Activated CD4-positive, alpha-beta T cell treated with anti-CD3 and anti-CD28 coated beads for 24 hours (primary cell): ENCODE results near the gene MBOAT7.
"Not testable (repeated sequence)": the region's sequence is repeated elsewhere in the genome, so short reads cannot be mapped to it uniquely, and the experiment has no call there.

Experiments
- DNase-seq, 2 donors: peaks; one replicate each; pipeline ENCODE4 v3.0.0-alpha.2; 2020; ENCODE audit warnings: low read depth in 2 of 2

Gene MBOAT7

DNA sequence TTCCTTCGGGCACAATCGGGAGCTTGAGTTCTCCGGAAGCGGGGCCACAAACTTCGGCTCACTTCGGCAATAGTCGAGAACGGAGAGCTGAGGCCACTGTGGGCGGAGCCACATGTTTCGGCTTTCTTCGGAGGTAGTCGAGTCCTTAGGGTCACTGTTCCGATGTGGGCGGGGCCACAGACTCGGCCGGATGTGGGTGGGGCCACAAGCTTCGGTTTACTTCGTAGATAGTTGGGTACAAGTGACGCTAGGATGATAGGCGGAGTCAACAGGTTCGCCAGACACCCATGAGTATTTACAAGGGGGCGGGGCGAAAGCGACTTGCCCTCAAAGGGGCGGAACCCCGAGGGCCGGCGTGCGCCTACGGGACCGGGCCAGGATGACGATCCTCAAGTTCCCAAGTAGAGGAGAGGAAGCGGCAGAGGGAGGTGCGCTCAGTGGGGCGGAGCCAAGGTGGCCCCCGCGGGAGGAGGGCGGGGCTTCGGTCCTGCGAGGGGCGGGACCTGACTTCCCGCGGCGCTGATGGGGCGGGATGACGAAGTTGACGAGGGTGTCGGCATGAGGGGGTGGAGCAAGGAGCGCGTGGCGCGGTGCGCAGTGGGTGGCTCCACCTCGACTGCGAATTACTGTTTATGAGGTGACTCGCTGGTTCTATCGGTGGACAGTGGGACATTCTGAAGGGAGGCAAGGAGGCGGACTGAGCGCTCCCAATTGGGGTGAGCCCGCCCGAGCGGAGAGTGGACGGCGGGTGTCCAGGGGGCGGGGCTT is 539 bp upstream of the MBOAT7 start:
- DNase-seq: peak; percentile 100

DNA sequence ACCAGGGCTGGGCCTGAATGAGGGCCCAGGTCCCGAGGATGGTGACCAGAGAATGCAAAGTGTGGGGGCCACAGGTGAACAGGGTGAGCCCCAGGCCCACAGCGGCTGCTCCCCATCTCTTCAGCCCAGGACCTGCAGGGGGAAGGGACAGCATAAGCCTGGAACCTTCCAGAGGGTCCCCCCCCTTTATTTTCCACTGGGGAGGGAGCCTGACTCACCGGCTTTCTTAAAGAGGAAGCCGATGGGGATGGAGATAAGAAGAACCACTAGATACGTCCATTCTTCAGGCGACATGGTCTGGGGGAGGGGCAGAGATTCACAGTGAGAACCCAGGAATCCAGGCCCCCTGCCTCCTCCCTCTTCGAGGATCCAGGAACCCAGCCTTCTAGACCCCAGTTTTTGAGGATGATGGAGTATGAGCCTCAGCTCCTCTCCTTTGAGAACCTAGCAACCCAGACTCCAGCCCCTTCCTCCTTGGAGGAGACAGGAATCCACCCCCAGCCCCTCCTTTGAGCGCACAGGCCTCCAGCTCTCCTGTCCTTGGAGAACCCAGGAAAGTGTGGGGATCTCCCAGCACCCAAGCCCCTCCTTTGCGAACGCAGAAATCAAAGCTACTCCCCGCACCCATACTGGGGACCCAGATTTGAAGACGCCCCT is 1.0 kb downstream of the MBOAT7 start:
- DNase-seq: peak in 1 of 2 donors; percentile 54

DNA sequence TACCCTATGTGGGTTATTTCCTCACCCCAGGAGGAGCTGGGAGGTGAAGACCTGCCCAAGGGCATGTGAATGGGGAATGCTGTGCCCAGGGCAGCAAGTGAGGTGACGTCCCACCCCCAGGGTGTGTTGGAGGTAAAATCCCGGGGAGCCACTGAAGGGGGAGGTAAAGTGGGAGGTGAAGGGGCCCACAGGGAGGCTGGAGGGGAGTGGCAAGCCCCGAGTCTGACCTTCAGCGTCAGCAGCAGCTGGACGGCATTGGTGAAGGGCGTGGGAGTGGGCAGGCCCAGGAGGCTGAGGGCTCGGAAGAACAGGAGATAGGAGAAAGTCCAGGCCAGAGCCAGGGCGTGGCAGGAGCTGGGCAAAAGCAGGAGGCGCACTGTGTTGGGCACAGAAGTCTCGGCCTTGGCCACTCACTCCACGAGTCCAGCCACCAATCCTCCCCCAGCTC is 2.4 kb downstream of the MBOAT7 start:
- DNase-seq: no peak

DNA sequence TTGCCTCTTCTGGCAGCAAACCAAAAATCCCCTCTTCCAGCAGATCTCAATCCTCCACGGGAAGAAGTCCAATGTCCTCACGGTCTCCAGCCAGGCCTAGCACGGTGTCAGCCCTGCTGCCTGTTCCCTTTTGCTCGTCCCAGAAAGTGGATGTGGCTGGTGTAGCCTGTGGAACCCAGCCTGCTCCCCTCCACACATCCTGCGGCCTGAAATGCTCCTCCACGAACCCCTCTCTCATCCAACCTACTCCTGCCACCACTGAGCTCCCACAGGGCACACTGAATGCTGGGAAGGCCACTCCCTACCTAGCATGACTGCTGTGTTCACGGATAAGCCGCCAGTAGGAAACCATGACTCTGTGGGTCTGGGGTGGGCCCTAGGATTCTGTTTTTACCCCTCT is 3.0 kb downstream of the MBOAT7 start:
- no peak for DNase-seq

DNA sequence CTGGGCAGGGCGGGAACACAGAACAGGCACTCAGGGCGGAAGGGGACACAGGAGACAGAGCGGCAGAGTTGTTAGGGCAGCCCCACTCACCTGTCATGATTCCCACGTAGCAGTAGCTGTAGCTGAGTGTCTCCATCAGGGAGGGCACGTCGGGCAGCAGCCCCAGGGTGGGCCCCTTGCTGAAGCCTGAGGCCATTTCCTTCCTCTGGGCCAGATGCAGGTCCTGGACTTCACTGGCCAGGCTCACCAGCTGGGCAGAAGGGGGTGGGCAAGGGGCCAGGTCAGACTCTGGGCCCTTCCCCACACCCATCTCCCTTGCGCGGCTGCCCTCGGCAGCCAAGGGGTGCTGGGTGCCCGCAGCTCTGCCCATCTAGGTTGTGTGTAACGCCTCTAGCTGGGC is 5.9 kb downstream of the MBOAT7 start:
- no peak for DNase-seq

DNA sequence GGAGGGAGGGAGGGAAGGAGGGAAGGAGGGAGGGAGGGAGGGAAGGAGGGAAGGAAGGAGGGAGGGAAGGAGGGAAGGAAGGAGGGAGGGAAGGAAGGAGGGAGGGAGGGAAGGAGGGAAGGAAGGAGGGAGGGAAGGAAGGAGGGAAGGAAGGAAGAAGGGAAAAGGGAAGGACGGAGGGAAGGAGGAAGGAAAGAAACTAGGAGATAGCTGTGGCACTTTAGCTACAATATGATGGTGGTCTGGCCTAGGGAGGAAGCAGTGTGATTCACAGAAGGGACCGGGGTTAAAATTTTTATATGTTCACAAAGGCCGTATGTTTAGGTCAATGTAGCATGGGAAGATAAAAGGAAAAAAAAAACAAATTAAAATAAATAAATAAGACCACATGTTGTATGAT is 7.5 kb downstream of the MBOAT7 start:
- not testable (repeated sequence) for DNase-seq

DNA sequence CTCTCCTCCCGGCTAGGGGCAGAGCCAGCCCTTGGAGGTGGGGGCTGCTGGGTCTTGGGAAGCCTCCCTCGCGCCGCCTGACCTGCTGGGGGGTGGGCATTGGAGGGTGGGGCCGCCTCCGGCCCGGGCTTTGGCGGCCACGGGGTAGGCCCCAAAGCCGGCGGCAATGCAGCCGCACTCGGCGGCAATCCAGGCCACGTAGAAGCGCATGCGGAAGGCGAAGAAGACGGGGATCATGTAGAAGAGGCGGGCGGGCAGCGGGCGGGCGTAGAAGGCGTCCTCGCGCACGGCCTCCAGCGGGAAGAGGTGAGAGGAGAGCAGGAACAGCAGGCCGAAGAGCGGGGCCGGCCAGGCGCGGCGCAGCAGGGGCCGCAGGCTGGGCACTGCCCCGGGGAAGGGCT is 8.7 kb downstream of the MBOAT7 start:
- DNase-seq: no peak

DNA sequence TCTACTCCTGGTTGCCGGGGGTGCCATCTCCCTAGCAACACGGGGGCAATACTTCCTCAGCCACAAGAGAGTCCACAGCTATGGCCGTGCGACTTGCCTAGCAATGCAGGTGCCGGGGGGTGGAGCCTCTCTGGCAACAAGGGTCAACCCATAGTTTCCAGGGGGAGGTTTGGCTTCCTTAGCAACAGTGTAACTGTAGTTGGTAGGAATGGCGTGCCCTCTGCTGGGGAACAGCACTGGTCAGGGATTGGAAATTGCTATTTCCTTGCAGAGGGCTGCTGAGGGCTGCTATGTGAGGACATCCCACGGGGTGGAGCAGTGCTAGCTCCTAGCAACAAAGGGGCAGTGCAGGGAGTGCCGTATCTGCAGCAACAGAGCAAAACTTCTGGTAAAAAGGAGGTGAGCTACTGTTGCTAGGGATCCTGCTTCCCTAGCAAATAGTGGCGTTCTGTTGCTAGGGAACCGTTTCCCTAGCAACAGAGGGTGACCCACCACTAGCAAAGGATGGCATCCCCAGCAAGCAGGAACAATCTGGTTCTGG is 9.4 kb downstream of the MBOAT7 start:
- no peak for DNase-seq

DNA sequence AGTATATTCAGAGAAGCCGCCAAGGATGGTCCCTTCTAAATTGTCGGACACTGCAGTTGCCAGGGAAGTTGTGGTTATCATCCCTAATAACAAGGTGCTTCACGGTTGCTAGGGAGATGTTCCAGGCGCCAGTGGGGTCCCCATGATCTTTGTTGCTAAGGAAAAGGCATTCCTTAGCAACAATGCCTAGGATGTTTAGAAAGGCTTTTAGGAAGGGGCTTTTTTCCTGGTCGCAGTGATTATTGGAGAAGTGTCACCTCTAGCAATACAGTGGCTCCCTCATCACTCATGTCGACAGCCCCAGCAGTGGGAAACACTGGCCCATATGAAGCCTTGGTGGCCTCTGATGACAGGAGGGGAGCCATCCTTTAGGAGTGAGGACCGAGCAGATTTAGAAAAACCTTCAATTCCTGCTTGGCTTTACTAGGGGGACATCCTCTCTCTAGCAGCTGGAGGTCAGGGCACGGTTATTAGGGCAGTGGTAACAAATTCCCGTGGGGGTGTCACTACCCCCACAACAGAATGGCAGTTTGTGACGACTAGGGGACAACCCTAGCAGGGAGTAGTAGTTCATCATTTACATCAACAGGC is 10.0 kb downstream of the MBOAT7 start:
- DNase-seq: no peak

DNA sequence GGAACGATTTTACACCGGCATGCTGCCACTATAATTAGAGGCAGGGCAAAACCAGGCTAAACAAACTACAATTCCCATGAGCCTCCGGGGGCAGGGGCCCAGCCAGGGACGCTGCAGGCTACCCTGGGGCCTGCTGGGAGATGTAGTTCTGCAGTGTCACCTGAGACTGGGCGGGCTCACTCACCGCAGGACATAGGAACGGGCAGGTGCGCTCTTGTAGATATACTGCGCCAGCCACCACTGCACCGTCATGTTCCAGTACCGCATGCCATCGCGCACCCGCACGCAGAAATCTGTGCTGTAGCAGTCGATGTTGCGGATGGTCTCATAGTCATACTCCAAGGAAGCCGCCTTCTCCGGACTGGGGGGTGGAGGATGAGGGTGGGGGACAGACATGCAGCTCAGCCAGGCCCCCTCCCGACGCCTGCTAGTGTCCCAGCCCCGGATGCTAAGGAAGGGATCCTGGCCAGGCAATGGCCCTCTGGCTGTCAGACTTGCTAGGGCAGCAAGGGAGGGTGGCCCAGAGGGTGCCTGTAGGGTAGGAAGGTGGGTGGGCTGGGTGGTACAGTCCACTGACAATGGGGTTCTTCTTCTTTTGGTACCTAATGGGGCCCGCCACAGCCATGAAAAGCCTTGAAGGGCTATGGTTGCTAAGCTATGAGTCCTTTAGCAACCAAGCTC is 10.7 kb downstream of the MBOAT7 start:
- no peak for DNase-seq

DNA sequence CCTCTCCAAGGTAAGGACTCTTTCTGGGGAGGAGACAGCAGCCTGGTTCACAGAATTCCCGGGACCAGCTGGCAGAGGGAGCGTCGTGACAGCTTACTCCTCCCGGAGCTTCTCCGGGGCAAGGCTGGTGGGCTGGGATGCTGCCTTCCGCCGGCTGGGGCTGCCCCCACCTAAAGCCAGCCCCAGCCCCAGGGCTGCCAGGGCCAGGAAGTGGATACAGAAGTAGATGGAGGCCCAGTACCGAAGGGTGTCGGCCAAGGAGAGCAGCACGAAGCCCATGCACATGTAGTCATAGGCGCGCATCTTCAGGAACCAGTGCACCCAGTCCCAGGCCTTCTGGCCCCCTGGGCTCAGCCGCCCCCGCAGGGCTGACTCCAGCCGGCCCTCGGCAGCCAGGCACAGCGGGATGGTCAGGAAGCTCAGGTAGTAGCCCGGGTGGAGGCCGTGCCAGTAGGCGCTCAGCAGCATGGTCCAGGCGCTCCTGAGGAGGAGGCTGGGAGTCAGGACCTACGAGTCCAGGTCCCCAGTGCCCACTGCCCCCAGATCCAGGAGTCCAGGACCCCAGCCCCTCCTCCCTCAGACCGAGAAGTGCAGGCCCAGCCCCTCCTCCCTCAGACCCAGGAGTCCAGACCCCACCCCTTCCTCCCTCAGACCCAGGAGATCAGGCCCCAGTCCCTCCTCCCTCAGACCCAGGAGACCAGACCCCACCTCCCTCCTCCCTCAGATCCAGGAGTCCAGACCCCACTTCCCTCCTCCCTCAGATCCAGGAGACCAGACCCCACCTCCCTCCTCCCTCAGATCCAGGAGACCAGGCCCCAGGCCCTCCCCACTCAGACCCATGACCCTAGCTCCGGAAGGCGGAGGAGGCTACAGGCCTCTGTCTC is 15.2 kb downstream of the MBOAT7 start:
- no peak for DNase-seq

DNA sequence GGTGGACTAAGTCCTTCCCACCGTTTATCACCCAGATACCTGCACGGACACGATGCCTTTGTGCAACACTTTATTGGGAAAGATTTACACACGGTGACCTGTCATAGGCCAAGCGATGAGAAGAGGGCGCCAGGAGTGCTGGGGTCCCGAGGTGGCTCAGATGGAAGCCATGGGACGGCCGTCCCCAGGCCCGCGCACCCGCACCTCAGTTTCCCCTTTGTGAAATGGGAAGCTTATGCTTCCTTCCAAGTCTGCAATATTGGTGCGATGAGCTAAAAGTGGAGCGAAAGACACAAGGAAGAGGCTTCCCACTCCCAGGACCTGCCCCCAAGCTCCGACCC is 16.1 kb downstream of the MBOAT7 start:
- DNase-seq: no peak

DNA sequence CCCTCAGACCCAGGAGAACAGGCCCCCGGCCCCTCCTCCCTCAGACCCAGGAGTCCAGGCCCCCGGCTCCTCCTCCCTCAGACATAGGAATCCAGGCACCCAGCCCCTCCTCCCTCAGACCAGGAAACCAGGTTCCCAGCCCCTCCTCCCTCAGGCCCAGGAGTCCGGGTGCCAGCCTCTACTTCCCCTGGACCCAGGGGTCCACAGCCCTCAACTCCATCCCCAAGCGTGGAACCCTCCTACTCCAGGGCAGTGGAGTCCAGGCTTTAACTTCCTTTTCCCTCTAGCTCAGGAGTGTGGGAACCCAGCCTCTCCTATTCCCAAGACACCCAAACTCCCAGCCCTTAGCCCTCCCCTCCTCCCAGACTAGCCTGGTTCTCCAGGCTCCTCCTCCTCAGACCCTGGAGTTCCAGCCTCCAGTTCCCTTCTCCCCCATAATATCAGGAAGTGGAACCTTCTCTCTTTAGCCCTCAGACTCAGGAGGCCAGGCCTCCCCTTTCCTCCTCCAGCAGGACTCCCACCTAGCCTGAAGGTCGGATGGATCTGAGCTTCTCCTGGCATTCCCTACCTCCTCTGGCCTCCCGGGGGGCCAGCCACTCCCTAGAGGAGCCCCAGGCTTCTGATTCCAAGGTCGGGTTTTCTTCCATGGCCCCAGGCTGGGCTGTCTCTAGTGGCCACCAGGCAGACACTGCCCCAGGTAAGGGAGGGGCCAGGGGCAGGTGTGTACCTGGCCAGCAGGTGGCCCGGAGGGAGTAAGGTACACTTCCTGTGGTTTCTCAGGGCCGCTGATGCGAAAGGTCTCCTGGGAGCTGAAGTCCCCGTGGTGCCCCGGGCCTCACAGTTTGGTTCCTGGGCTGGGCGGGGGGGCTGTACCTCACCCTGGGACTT is 16.7 kb downstream of the MBOAT7 start, which contains the start of gene TMC4:
Gene TMC4, minus strand, starts transcription at position 690 of the 888 bp plus-strand sequence. Its CDS starts 43 bp downstream, at position 647.
- no peak for DNase-seq

DNA sequence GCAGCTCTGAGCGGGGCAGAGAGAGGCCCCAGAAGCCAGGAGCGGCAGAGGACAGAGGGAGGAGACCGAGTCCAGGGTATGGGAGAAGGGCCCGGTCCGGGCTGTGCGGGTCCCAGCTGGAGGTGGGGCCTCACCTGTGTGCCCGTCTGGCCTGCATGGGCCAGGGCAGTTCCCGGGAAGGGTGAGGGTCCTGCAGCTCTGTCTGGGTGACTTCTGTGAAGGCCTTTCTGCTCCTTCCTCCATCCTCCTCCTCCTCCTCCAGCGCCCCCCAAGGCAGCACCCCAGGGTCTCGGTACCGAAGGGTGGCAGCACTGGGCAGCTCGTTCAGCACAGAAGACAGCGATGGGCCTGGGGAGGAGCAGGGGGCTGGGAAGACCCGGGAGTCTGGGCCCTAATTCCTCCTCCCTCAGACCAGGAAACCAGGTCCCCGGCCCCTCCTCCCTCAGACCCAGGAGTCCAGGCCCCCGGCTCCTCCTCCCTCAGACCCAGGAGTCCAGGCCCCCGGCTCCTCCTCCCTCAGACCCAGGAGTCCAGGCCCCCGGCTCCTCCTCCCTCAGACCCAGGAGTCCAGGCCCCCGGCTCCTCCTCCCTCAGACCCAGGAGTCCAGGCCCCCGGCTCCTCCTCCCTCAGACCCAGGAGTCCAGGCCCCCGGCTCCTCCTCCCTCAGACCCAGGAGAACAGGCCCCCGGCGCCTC is 17.5 kb downstream of the MBOAT7 start:
- DNase-seq: not testable (repeated sequence)

DNA sequence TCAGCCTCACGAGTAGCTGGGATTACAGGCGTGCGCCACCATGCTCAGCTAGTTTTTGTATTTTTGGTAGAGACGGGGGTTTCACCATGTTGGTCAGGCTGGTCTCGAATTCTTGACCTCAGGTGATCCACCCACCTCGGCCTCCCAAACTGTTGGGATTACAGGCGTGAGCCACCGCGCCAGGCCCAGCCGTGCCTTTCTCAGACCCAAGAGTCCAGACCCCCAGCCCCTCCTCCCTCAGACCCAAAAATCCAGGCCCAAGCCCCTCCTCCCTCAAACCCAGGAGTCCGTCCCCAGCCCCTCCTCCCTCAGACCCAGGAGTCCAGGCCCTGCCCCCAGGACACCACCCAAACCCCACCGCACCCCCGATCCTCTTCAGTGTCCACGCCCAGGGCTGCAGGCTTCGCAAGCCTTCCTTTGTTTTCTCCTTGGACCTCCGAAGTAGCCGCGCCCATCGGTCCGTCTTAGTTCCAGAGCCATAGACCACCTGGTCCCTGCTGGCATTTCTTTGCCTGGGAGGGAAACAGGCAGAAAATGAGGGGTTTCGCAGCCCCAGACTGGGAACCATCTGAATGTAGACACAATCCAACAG is 20.1 kb downstream of the MBOAT7 start:
- DNase-seq: no peak

DNA sequence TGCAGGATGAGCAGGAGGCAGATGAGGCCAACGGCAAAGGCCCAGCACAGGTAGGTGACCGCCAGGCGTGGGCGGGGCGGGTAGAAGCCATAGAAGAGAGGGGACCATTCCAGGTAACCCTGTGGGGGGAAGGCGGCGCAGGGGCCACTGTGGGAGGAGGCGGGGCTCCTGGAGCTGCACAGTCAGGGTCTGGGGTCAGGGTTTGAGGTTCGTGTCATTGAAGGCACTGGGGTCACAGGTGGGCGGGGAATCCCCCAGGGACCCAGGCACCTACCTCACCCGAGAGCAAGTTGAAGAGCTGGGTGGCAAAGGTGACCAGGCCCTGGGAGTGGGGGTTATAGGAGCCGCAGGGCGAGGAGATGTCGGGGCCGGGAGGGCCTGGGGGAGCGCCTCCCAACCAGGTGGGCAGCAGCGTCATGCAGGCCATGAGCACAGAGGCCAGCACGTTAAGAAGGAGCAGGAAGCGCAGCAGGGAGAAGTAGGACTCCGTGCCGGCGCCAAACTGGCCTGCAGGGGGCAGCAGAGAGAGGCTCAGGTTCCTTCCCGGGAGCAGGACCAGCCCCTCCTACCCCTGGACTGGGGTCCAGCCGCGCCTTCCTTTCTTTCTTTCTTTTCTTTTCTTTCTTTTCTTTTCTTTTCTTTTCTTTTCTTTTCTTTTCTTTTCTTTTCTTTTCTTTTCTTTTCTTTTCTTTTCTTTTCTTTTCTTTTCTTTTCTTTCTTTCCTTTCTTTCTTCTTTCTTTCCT is 21.0 kb downstream of the MBOAT7 start:
- DNase-seq: peak; percentile 92 to 95

DNA sequence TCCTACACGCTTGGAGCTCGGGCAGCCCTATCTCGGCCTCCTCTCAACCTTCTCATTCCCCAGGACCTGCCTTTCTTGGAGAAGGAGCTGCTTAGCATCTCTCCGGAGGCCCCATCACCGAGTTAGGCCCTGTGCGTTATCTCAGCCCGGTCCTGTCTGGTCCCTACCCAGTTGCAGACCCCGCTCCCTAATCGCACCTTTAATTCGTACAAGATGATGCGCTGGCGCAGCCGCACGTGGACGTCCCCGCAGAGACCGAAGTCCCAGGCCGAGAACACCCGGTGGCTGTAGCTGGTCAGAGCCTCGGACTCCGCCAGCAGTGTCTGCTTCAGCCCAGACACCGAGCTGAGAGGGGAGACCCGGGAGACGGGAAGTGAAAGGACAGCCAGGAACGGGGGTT is 24.2 kb downstream of the MBOAT7 start:
- no peak for DNase-seq

DNA sequence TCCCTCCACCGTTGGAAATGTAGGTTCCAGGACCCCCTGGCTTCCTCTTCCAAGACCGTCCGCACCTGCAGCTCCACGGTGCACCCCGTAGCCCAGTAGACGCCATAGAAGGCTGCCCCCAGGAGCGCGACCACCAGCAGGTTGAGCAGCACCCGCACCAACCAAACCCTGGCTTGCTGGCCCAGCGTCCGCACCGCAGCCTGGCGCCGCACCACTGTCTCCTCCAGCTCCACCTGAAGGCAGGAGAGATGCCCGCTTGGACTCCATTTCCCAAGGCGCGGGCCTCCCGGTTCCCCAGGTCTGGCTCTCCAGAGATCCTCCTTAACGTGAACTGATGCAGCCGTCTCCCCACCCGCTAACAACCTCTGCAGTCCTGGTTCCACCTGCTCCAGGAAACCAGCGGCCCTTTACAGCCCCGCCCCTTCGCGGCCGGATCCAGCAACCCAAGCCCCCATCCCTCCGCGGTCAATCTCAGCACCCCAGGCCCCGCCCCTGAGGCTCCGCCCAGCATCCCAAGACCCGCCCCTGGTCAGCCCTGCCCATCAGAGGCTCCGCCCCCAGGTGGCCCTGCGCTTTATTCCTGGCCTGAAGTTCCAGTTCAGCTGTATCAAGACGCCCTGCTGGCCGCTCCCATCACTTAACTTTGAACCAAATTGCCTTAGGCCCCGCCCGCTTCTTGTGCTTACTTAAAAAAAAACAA is 24.9 kb downstream of the MBOAT7 start:
- DNase-seq: peak in 1 of 2 donors; percentile 48
